Right cardiac atrium (tissue), 5 donors: ENCODE measurements around the gene GET3. TPM values are rescaled to one million over a fixed set of nuclear protein-coding genes. Genes with fewer than 3 reads are reported as not detected.
"Not testable (repeated sequence)": the region's sequence is repeated elsewhere in the genome, so short reads cannot be mapped to it uniquely, and the experiment has no call there.

Experiments used
- ATAC-seq, 2 donors: fragments of 200-7000 bp; cut with Tn5 transposase; one replicate each; pipeline versions ENCODE4 v1.8.0 to v1.9.1; 2020; ENCODE audit warnings: moderate library complexity in 2 of 2, mild to moderate bottlenecking in 1 of 2
- DNase-seq, 3 donors: peaks; one replicate each; pipeline ENCODE4 v3.0.0-alpha.2; 2020
- H3K27ac ChIP-seq: one replicate; pipeline ENCODE4 v1.5.1; 2013; ENCODE audit warnings: mild to moderate bottlenecking, low read length, control low read depth, moderate library complexity
- H3K27me3 ChIP-seq: one replicate; pipeline ENCODE4 v1.6.1; 2013; ENCODE audit not compliant: control insufficient read depth, insufficient read depth
- H3K4me1 ChIP-seq: one replicate; pipeline ENCODE4 v1.6.1; 2013; ENCODE audit warnings: low read length; ENCODE audit not compliant: control insufficient read depth, insufficient read depth
- H3K4me3 ChIP-seq: one replicate; pipeline ENCODE4 v1.5.1; 2013; ENCODE audit warnings: low read length, control low read depth
- H3K9me3 ChIP-seq: one replicate; pipeline ENCODE4 v1.6.1; 2013; ENCODE audit warnings: low read length; ENCODE audit not compliant: control insufficient read depth
- WGBS: extraction: QIAGEN DNeasy Blood & Tissue Kit; methylation state at CpG from one replicate; pipeline ENCODE4 v1.1.7; 2013; 5-methylcytosine and 5-hydroxymethylcytosine counted together
- intact Hi-C, 4 donors: fragments of 100-400 bp; cut with DNase I; formaldehyde crosslinking; loops; one replicate each; pipeline versions ENCODE4 v1.11.0 to v1.14.0; 2022 to 2023
- polyA plus RNA-seq: library from polyadenylated mRNA; stranded (reverse); fragments of 200-250 nt; gene quantifications from one replicate; pipeline ENCODE4 v1.2.3, GENCODE V29; 2013
- total RNA-seq, 4 donors: library from RNA; stranded (reverse); fragmentation: NEBNext Ultra II Directional; extraction: Animal tissue kit (Norgen Biotek cat#: 25700); gene quantifications; one replicate each; pipeline ENCODE4 v1.2.1, GENCODE V29; 2021
- donor health status: healthy with polysubstance abuse.
- donor health status: DM: no; HTN: yes; CAD: no.
- donor health status: DM: no; HTN: no; CAD: no.
- donor health status: DM: no; HTN: yes; CAD: no; lungs with severe emphysema.
- donor health status: DM: yes; HTN: yes; CAD: no.

GET3 gene
- total and polyA plus RNA-seq, 5 donors = 49.7 to 87.2 (median 58.2) TPM

- no peak for DNase-seq
- no peaks in the 10 kb centered on the region for H3K9me3 ChIP-seq
- 76% methylated on average over 6 of the region's 6 CpGs for WGBS
- H3K4me1 ChIP-seq = peaks cover 1% of the 10 kb centered on the region
- H3K27me3 ChIP-seq = no peaks in the 10 kb centered on the region
- H3K4me3 ChIP-seq = no peak overlapping the region
- no peak overlapping the region for H3K27ac ChIP-seq
- intact Hi-C loops = no loop called here
- ATAC-seq = no peak
Measured at GRCh38 chr19:12698138-12698537, 39.2 kb upstream of the GET3 start.

GRCh38 chr19:12701596-12702282 is 35.6 kb upstream of the GET3 start:
- no peak for ATAC-seq
- no peak overlapping the region for H3K4me3 ChIP-seq
- H3K9me3 ChIP-seq = no peaks in the 10 kb centered on the region
- intact Hi-C loops = no loop called here
- WGBS = 89% methylated on average over 33 of the region's 33 CpGs
- H3K27ac ChIP-seq = no peak overlapping the region
- DNase-seq = peak in 1 of 3 donors; percentile 57
- no peaks in the 10 kb centered on the region for H3K27me3 ChIP-seq
- H3K4me1 ChIP-seq = no peaks in the 10 kb centered on the region

- WGBS = 57% methylated on average over 9 of the region's 9 CpGs
- Histone ChIP-seq H3K4me1 (no peaks in the 10 kb centered on the region), H3K27ac (no peak overlapping the region), H3K9me3 (no peaks in the 10 kb centered on the region), H3K27me3 (no peaks in the 10 kb centered on the region), H3K4me3 (no peak overlapping the region)
- intact Hi-C loops = no loop called here
- DNase-seq (peak in 1 of 3 donors; percentile 58), ATAC-seq (no peak)
Measured at GRCh38 chr19:12703046-12703445, 34.3 kb upstream of the GET3 start.

- 93% methylated on average over 13 of the region's 13 CpGs for WGBS
- intact Hi-C loops = no loop called here
- Histone ChIP-seq H3K27me3 (no peaks in the 10 kb centered on the region), H3K9me3 (no peaks in the 10 kb centered on the region), H3K27ac (no peak overlapping the region), H3K4me3 (no peak overlapping the region), H3K4me1 (no peaks in the 10 kb centered on the region)
- DNase-seq (no peak), ATAC-seq (no peak)
Measured at GRCh38 chr19:12705169-12705568, 32.1 kb upstream of the GET3 start.

- no peaks in the 10 kb centered on the region for H3K9me3 ChIP-seq
- DNase-seq = no peak
Measured at GRCh38 chr19:12705654-12706331, 31.5 kb upstream of the GET3 start.

GRCh38 chr19:12706332-12706718 is 31.0 kb upstream of the GET3 start:
- H3K27me3 ChIP-seq = no peaks in the 10 kb centered on the region
- no peaks in the 10 kb centered on the region for H3K4me1 ChIP-seq
- no peak for ATAC-seq
- intact Hi-C loops = no loop called here
- H3K9me3 ChIP-seq = no peaks in the 10 kb centered on the region
- no peak overlapping the region for H3K27ac ChIP-seq
- WGBS = 89% methylated on average over 13 of the region's 13 CpGs
- DNase-seq = no peak
- H3K4me3 ChIP-seq = no peak overlapping the region

More at GRCh38 chr19:12705654-12706331, 31.5 kb upstream of the GET3 start:
- intact Hi-C loops = no loop called here
- Histone ChIP-seq H3K27ac (no peak overlapping the region), H3K27me3 (no peaks in the 10 kb centered on the region), H3K4me1 (no peaks in the 10 kb centered on the region), H3K4me3 (no peak overlapping the region)
- no peak for ATAC-seq
- 91% methylated on average over 29 of the region's 29 CpGs for WGBS

GRCh38 chr19:12708641-12709040 is 28.7 kb upstream of the GET3 start:
- no peak for ATAC-seq
- WGBS = 95% methylated on average over 8 of the region's 8 CpGs
- H3K4me3 ChIP-seq = no peak overlapping the region

GRCh38 chr19:12711187-12711586 is 26.1 kb upstream of the GET3 start:
- no peaks in the 10 kb centered on the region for H3K27me3 ChIP-seq
- no peak overlapping the region for H3K4me3 ChIP-seq
- no peak overlapping the region for H3K27ac ChIP-seq
- ATAC-seq (no peak), DNase-seq (no peak)
- no peaks in the 10 kb centered on the region for H3K9me3 ChIP-seq
- H3K4me1 ChIP-seq = no peaks in the 10 kb centered on the region
- WGBS = 91% methylated on average over 17 of the region's 17 CpGs
- intact Hi-C loops = no loop called here

More at GRCh38 chr19:12708641-12709040, 28.7 kb upstream of the GET3 start:
- Histone ChIP-seq H3K4me1 (no peaks in the 10 kb centered on the region), H3K27me3 (no peaks in the 10 kb centered on the region), H3K9me3 (no peaks in the 10 kb centered on the region), H3K27ac (no peak overlapping the region)
- intact Hi-C loops = no loop called here
- DNase-seq = no peak

- intact Hi-C loops, H3K27me3 ChIP-seq, H3K27ac ChIP-seq, ATAC-seq, H3K9me3 ChIP-seq, H3K4me3 ChIP-seq, H3K4me1 ChIP-seq, DNase-seq: not testable (repeated sequence)
- WGBS = 45% methylated on average over 11 of the region's 14 CpGs
Measured at GRCh38 chr19:12712077-12712476, 25.2 kb upstream of the GET3 start.

GRCh38 chr19:12713304-12713703 is 24.0 kb upstream of the GET3 start:
- H3K9me3 ChIP-seq, DNase-seq, H3K4me3 ChIP-seq, ATAC-seq, intact Hi-C loops, H3K27ac ChIP-seq, H3K4me1 ChIP-seq, H3K27me3 ChIP-seq: not testable (repeated sequence)
- 91% methylated on average over 9 of the region's 9 CpGs for WGBS

GRCh38 chr19:12715102-12715501 is 22.2 kb upstream of the GET3 start:
- intact Hi-C loops = no loop called here
- Histone ChIP-seq H3K9me3 (no peaks in the 10 kb centered on the region), H3K4me3 (no peak overlapping the region), H3K27ac (no peak overlapping the region), H3K4me1 (no peaks in the 10 kb centered on the region), H3K27me3 (no peaks in the 10 kb centered on the region)
- DNase-seq (no peak), ATAC-seq (no peak)
- 90% methylated on average over 15 of the region's 15 CpGs for WGBS
